H9 (cell line): ENCODE data around the gene IMMP2L. TPM values are rescaled to one million over a fixed set of nuclear protein-coding genes. Genes with fewer than 3 reads are reported as not detected.
"Not testable (repeated sequence)": the region's sequence is repeated elsewhere in the genome, so short reads cannot be mapped to it uniquely, and the experiment has no call there.

Experiments used
- DNase-seq: peaks from one replicate; pipeline ENCODE4 v3.0.0-alpha.2; 2017
- H2AFZ ChIP-seq: one replicate; pipeline ENCODE4 v1.6.1; 2013; ENCODE audit warnings: mild to moderate bottlenecking, low read length, control low read depth, moderate library complexity
- H2AK5ac ChIP-seq: 2 replicates; pipeline ENCODE4 v1.6.1; 2013; ENCODE audit warnings: low read length, control low read depth, mixed read lengths; ENCODE audit not compliant: insufficient read length
- H2BK120ac ChIP-seq: one replicate; pipeline ENCODE4 v1.6.1; 2013; ENCODE audit warnings: low read depth, mild to moderate bottlenecking, low read length, control low read depth, inconsistent platforms; ENCODE audit not compliant: poor library complexity, severe bottlenecking
- H2BK12ac ChIP-seq: 2 replicates; pipeline ENCODE4 v1.6.1; 2013; ENCODE audit warnings: low read length, control low read depth, mixed read lengths, low read depth; ENCODE audit not compliant: insufficient read length
- H2BK15ac ChIP-seq: 2 replicates; pipeline ENCODE4 v1.6.1; 2013; ENCODE audit warnings: low read depth, low read length, control low read depth
- H2BK20ac ChIP-seq: one replicate; pipeline ENCODE4 v1.6.1; 2013; ENCODE audit warnings: low read depth, mild to moderate bottlenecking, low read length, control low read depth, inconsistent platforms; ENCODE audit not compliant: poor library complexity, severe bottlenecking
- H2BK5ac ChIP-seq: 2 replicates; pipeline ENCODE4 v1.6.1; 2013; ENCODE audit warnings: low read length, control low read depth, mixed read lengths; ENCODE audit not compliant: insufficient read length
- H3K14ac ChIP-seq: 2 replicates; pipeline ENCODE4 v1.6.1; 2013; ENCODE audit warnings: low read length, control low read depth; ENCODE audit not compliant: insufficient read depth
- H3K18ac ChIP-seq: 2 replicates; pipeline ENCODE4 v1.6.1; 2013; ENCODE audit warnings: low read depth, mild to moderate bottlenecking, mixed read lengths, low read length, control low read depth; ENCODE audit not compliant: insufficient read length
- H3K23ac ChIP-seq: 2 replicates; pipeline ENCODE4 v1.6.1; 2013; ENCODE audit warnings: low read length, control low read depth, mixed read lengths, low read depth; ENCODE audit not compliant: insufficient read length
- H3K23me2 ChIP-seq: 2 replicates; pipeline ENCODE4 v1.6.1; 2013; ENCODE audit warnings: low read depth, mild to moderate bottlenecking, mixed read lengths, low read length, control low read depth; ENCODE audit not compliant: insufficient read length, poor library complexity, severe bottlenecking
- H3K27ac ChIP-seq: 2 replicates; pipeline ENCODE4 v1.5.1; 2013; ENCODE audit warnings: low read length, control low read depth, mixed read lengths, low read depth; ENCODE audit not compliant: insufficient read length
- H3K27me3 ChIP-seq: 2 replicates; pipeline ENCODE4 v1.6.1; 2013; ENCODE audit warnings: low read length, control low read depth, inconsistent platforms; ENCODE audit not compliant: insufficient read depth
- H3K4ac ChIP-seq: 2 replicates; pipeline ENCODE4 v1.6.1; 2013; ENCODE audit warnings: low read depth, mild to moderate bottlenecking, control low read depth, inconsistent platforms, low read length, moderate library complexity
- H3K4me1 ChIP-seq: 2 replicates; pipeline ENCODE4 v1.6.1; 2013; ENCODE audit warnings: low read length, control low read depth, inconsistent platforms; ENCODE audit not compliant: insufficient read depth
- H3K4me2 ChIP-seq: 2 replicates; pipeline ENCODE4 v1.6.1; 2013; ENCODE audit warnings: low read length, control low read depth, mixed read lengths; ENCODE audit not compliant: insufficient read length, insufficient read depth
- H3K56ac ChIP-seq: 2 replicates; pipeline ENCODE4 v1.6.1; 2013; ENCODE audit warnings: low read depth, mild to moderate bottlenecking, mixed read lengths, low read length, control low read depth; ENCODE audit not compliant: insufficient read length
- H3K79me1 ChIP-seq: 2 replicates; pipeline ENCODE4 v1.6.1; 2013; ENCODE audit warnings: low read depth, mild to moderate bottlenecking, moderate library complexity, low read length, control low read depth, inconsistent platforms; ENCODE audit not compliant: insufficient read depth, poor library complexity, severe bottlenecking
- H3K79me2 ChIP-seq: 2 replicates; pipeline ENCODE4 v1.6.1; 2013; ENCODE audit warnings: low read length, control low read depth, inconsistent platforms; ENCODE audit not compliant: insufficient read depth
- H3K9ac ChIP-seq: 2 replicates; pipeline ENCODE4 v1.6.1; 2013; ENCODE audit warnings: low read length, control low read depth, mixed read lengths; ENCODE audit not compliant: insufficient read length; ENCODE audit errors: extremely low read depth
- H3K9me3 ChIP-seq: one replicate; pipeline ENCODE4 v1.6.1; 2013; ENCODE audit warnings: low read depth, low read length, inconsistent platforms; ENCODE audit not compliant: control insufficient read depth
- H3T11ph ChIP-seq: one replicate; pipeline ENCODE4 v1.6.1; 2013; ENCODE audit warnings: mild to moderate bottlenecking, low read length, control low read depth, inconsistent platforms
- H4K20me1 ChIP-seq: one replicate; pipeline ENCODE4 v1.6.1; 2013; ENCODE audit not compliant: control insufficient read depth, insufficient read length, insufficient read depth
- H4K5ac ChIP-seq: 2 replicates; pipeline ENCODE4 v1.6.1; 2013; ENCODE audit warnings: low read depth, mild to moderate bottlenecking, mixed read lengths, low read length, control low read depth; ENCODE audit not compliant: insufficient read length
- H4K8ac ChIP-seq: replicated peaks from 2 replicates; pipeline ENCODE4 v1.6.1; 2013; ENCODE audit warnings: low read length, control low read depth, mixed read lengths, low read depth; ENCODE audit not compliant: insufficient read length
- H4K91ac ChIP-seq: 2 replicates; pipeline ENCODE4 v1.6.1; 2013; ENCODE audit warnings: low read depth, mild to moderate bottlenecking, moderate library complexity, mixed read lengths, low read length, control low read depth; ENCODE audit not compliant: insufficient read length
- H3K27ac Mint-ChIP-seq, 3 experiments: 2 replicates in 2 of 3; 3 replicates in 1 of 3; pipeline ENCODE4 v1.8.0; 2020 to 2021; ENCODE audit warnings: mixed read lengths in 3 of 3, mild to moderate bottlenecking in 1 of 3, moderate library complexity in 1 of 3
- H3K27me3 Mint-ChIP-seq: 2 replicates; pipeline ENCODE4 v1.8.0; 2021; ENCODE audit warnings: low read depth, mild to moderate bottlenecking, moderate library complexity, mixed read lengths
- H3K36me3 Mint-ChIP-seq, 3 experiments: 2 replicates in 2 of 3; 3 replicates in 1 of 3; pipeline ENCODE4 v1.8.0; 2020 to 2021; ENCODE audit warnings: low read depth in 3 of 3, mixed read lengths in 3 of 3; ENCODE audit not compliant: insufficient read depth in 1 of 3
- H3K4me1 Mint-ChIP-seq, 2 experiments: 2 replicates each; pipeline ENCODE4 v1.8.0; 2020; ENCODE audit warnings: mixed read lengths in 2 of 2
- H3K4me3 Mint-ChIP-seq, 2 experiments: 2 replicates in 1 of 2; 3 replicates in 1 of 2; pipeline ENCODE4 v1.8.0; 2020 to 2021; ENCODE audit warnings: mild to moderate bottlenecking in 2 of 2, mixed read lengths in 2 of 2, moderate library complexity in 1 of 2
- H3K9me3 Mint-ChIP-seq, 2 experiments: 2 replicates in 1 of 2; 3 replicates in 1 of 2; pipeline ENCODE4 v1.8.0; 2020; ENCODE audit warnings: mild to moderate bottlenecking in 2 of 2, mixed read lengths in 2 of 2, moderate library complexity in 1 of 2
- CTCF ChIP-seq: fragments of 200-600 bp; sonication (generic); conservative IDR thresholded peaks from 3 replicates; pipeline ENCODE4 v1.8.0; 2021; ENCODE audit warnings: antibody characterized with exemption, mild to moderate bottlenecking
- WGBS: extraction: QIAGEN DNeasy Blood & Tissue Kit; methylation state at CpG from one replicate; pipeline ENCODE4 v1.1.7; 2013; ENCODE audit warnings: missing lambda C conversion rate, low lambda C conversion rate, mixed read lengths; ENCODE audit not compliant: insufficient read length; ENCODE audit errors: extremely low coverage; 5-methylcytosine and 5-hydroxymethylcytosine counted together
- total RNA-seq: library from RNA; stranded (reverse); gene quantifications from 2 replicates; pipeline ENCODE4 v1.2.1, GENCODE V29; 2021

The IMMP2L gene
- total RNA-seq, 1 experiment from 2014 or later: 14.7 TPM

GRCh38 chr7:111459065-111459756 is 103.1 kb downstream of the IMMP2L start:
- no peak overlapping the region for H4K91ac ChIP-seq
- no CpG with 5 or more reads among the region's 2 CpGs for WGBS
- H3K56ac ChIP-seq: no peak overlapping the region
- H3T11ph ChIP-seq: no peak overlapping the region
- Mint-ChIP-seq H3K4me3 (no peak overlapping the region), H3K27ac (no peak overlapping the region), H3K9me3 (no peaks in the 10 kb centered on the region), H3K4me1 (no peaks in the 10 kb centered on the region), H3K27me3 (no peaks in the 10 kb centered on the region), H3K36me3 (no peaks in the 10 kb centered on the region)
- TF ChIP-seq CTCF: no peak
- no peak overlapping the region for H2BK120ac ChIP-seq
- H3K4me1 ChIP-seq: no peaks in the 10 kb centered on the region
- H2BK20ac ChIP-seq: no peak overlapping the region
- H2AFZ ChIP-seq: no peak overlapping the region
- no peaks in the 10 kb centered on the region for H3K27me3 ChIP-seq
- no peak overlapping the region for H4K5ac ChIP-seq
- no peaks in the 10 kb centered on the region for H3K9me3 ChIP-seq
- no peak overlapping the region for H2BK12ac ChIP-seq
- no peaks in the 10 kb centered on the region for H3K79me2 ChIP-seq
- H2BK5ac ChIP-seq: no peak overlapping the region
- no peak overlapping the region for H3K18ac ChIP-seq
- no peak overlapping the region for H3K23ac ChIP-seq
- no peak overlapping the region for H3K4me2 ChIP-seq
- H4K20me1 ChIP-seq: no peaks in the 10 kb centered on the region
- H3K4ac ChIP-seq: no peak overlapping the region
- H2BK15ac ChIP-seq: no peak overlapping the region
- DNase-seq: no peak
- no peaks in the 10 kb centered on the region for H3K23me2 ChIP-seq
- no peak overlapping the region for H3K9ac ChIP-seq
- no peaks in the 10 kb centered on the region for H3K79me1 ChIP-seq
- H4K8ac ChIP-seq: no peak overlapping the region
- no peak overlapping the region for H3K27ac ChIP-seq
- no peak overlapping the region for H2AK5ac ChIP-seq
- H3K14ac ChIP-seq: no peak overlapping the region

GRCh38 chr7:111450705-111451104 is 111.6 kb downstream of the IMMP2L start:
- H3K14ac ChIP-seq, H3K79me2 ChIP-seq, H2AK5ac ChIP-seq, DNase-seq, H3K23me2 ChIP-seq, H3K9me3 ChIP-seq, H2AFZ ChIP-seq, H4K20me1 ChIP-seq, H3K27me3 Mint-ChIP-seq, H3K27me3 ChIP-seq, H3K36me3 Mint-ChIP-seq, H3K4me3 Mint-ChIP-seq, H3K4me1 ChIP-seq, H2BK15ac ChIP-seq, H3K4me1 Mint-ChIP-seq, H2BK12ac ChIP-seq, H3K4ac ChIP-seq, H3K9ac ChIP-seq, H4K8ac ChIP-seq, H3K27ac Mint-ChIP-seq, H4K5ac ChIP-seq, H2BK20ac ChIP-seq, H2BK120ac ChIP-seq, H3K56ac ChIP-seq, H3T11ph ChIP-seq, H3K79me1 ChIP-seq, H4K91ac ChIP-seq, H3K4me2 ChIP-seq, H3K23ac ChIP-seq, H3K9me3 Mint-ChIP-seq, H3K27ac ChIP-seq, H3K18ac ChIP-seq, H2BK5ac ChIP-seq: not testable (repeated sequence)
- no CpG with 5 or more reads among the region's 2 CpGs for WGBS
